HepG2 (cell line): Measurements from ENCODE around the gene MEGF10. TPM values are rescaled to one million over a fixed set of nuclear protein-coding genes. Genes with fewer than 3 reads are reported as not detected.

ENCODE experiments used
- ATAC-seq: fragments of 200-7000 bp; cut with Tn5 transposase; 3 replicates; pipeline ENCODE4 v1.9.1; 2020; ENCODE audit warnings: mild to moderate bottlenecking, moderate library complexity
- BruUV-seq: library from RNA; stranded (reverse); fragments of 400-500 nt; replicated peaks from 2 replicates; lab custom pipeline; 2021; lab: Mats Ljungman, UMichigan
- CTCF ChIA-PET: fragments of 300-600 bp; formaldehyde crosslinking; extraction: SDS; loops from one replicate; lab custom pipeline; 2021; ENCODE audit warnings: low total read pairs, inconsistent platforms, low intra/inter-chr PET ratio; lab: Yijun Ruan, JAX
- POLR2A ChIA-PET: fragments of 350-600 bp; sonication (Branson Sonifier 250); formaldehyde crosslinking; loops from one replicate; lab custom pipeline; 2020; ENCODE audit warnings: antibody characterized with exemption, inconsistent platforms; lab: Yijun Ruan, JAX
- DNase-seq: peaks from one replicate; pipeline ENCODE4 v3.0.0-alpha.2; 2015; ENCODE audit warnings: low spot score
- FAIRE-seq: peaks from 3 replicates; lab custom pipeline; 2011; peaks lifted over from hg19 to GRCh38; lab: Jason Lieb, UNC
- H2AFZ ChIP-seq: one replicate; pipeline ENCODE4 v1.6.1; 2011; ENCODE audit warnings: low read length, inconsistent platforms
- H3K27ac ChIP-seq: fragments of 300-600 bp; 3 replicates; pipeline ENCODE4 v1.8.0; 2011; ENCODE audit warnings: mixed run types, mild to moderate bottlenecking, mixed read lengths, low read length, inconsistent platforms; ENCODE audit not compliant: insufficient read depth; ENCODE audit errors: extremely low read length
- H3K27me3 ChIP-seq, 2 experiments: fragments of 200-600 bp in 1 of 2; 2 replicates in 1 of 2; 3 replicates in 1 of 2; pipeline versions ENCODE4 v1.6.0 to v1.8.0; 2011; ENCODE audit warnings: low read length in 2 of 2, mild to moderate bottlenecking in 2 of 2, moderate library complexity in 2 of 2, inconsistent platforms in 1 of 2; ENCODE audit not compliant: insufficient read depth in 2 of 2, control insufficient read depth in 1 of 2
- H3K36me3 ChIP-seq, 2 experiments: fragments of 200-600 bp in 1 of 2; replicated peaks in 1 of 2; 2 replicates in 1 of 2; 3 replicates in 1 of 2; pipeline versions ENCODE4 v1.5.1 to v1.8.0; 2011; ENCODE audit warnings: low read length in 2 of 2, inconsistent platforms in 1 of 2; ENCODE audit not compliant: insufficient read depth in 2 of 2, control insufficient read depth in 1 of 2
- H3K4me1 ChIP-seq: 2 replicates; pipeline ENCODE4 v1.5.1; 2012; ENCODE audit warnings: low read length, inconsistent platforms; ENCODE audit not compliant: insufficient read depth
- H3K4me2 ChIP-seq: 2 replicates; pipeline ENCODE4 v1.6.0; 2011; ENCODE audit warnings: low read depth, low read length, inconsistent platforms
- H3K4me3 ChIP-seq, 3 experiments: fragments of 200-600 bp in 1 of 3; sonication (generic), shearing (Covaris generic) in 1 of 3; replicated peaks in 1 of 3; 2 replicates each; pipeline ENCODE4 v1.5.1; 2011 to 2016; ENCODE audit warnings: low read length in 3 of 3, inconsistent platforms in 2 of 3, low read depth in 2 of 3, mild to moderate bottlenecking in 2 of 3, control low read depth in 1 of 3, mixed read lengths in 1 of 3; ENCODE audit not compliant: insufficient read depth in 1 of 3
- H3K79me2 ChIP-seq: one replicate; pipeline ENCODE4 v1.6.1; 2011; ENCODE audit warnings: low read length, inconsistent platforms; ENCODE audit not compliant: insufficient read depth
- H3K9ac ChIP-seq: 2 replicates; pipeline ENCODE4 v1.6.0; 2011; ENCODE audit warnings: mild to moderate bottlenecking, low read depth, low read length, inconsistent platforms; ENCODE audit not compliant: insufficient read depth
- H3K9me3 ChIP-seq: 2 replicates; pipeline ENCODE4 v1.5.1; 2012; ENCODE audit warnings: mild to moderate bottlenecking, low read length
- H4K20me1 ChIP-seq: 2 replicates; pipeline ENCODE4 v1.6.0; 2011; ENCODE audit warnings: inconsistent platforms, mild to moderate bottlenecking, low read length, moderate library complexity; ENCODE audit not compliant: insufficient read depth
- ARID5B ChIP-seq: IDR thresholded peaks from 2 replicates; pipeline ENCODE4 v1.4.0; 2020; ENCODE audit warnings: mild to moderate bottlenecking, missing genetic modification reagents
- ARNTL ChIP-seq: sonication (generic); formaldehyde crosslinking; IDR thresholded peaks from 2 replicates; pipeline ENCODE4 v1.4.0; 2020; ENCODE audit warnings: mild to moderate bottlenecking, missing genetic modification reagents
- EHMT2 ChIP-seq: fragments of 200-600 bp; sonication (generic); IDR thresholded peaks from 2 replicates; pipeline ENCODE4 v1.7.0; 2017; ENCODE audit warnings: antibody characterized with exemption, low read depth, low read length, borderline replicate concordance
- FOSL1 ChIP-seq: sonication (generic); formaldehyde crosslinking; IDR thresholded peaks from 2 replicates; pipeline ENCODE4 v1.9.0; 2021; ENCODE audit warnings: missing genetic modification reagents, borderline replicate concordance
- HDAC2 ChIP-seq: sonication (generic); formaldehyde crosslinking; IDR thresholded peaks from 2 replicates; pipeline ENCODE4 v1.4.0; 2020; ENCODE audit warnings: missing genetic modification reagents
- POLR2AphosphoS5 ChIP-seq: IDR thresholded peaks from 2 replicates; pipeline ENCODE4 v1.6.1; 2012; ENCODE audit warnings: low read depth, low read length
- TAF1 ChIP-seq: sonication (generic); formaldehyde crosslinking; IDR thresholded peaks from 2 replicates; pipeline ENCODE4 v1.4.0; 2020; ENCODE audit warnings: missing genetic modification reagents
- TGIF2 ChIP-seq: IDR thresholded peaks from 2 replicates; pipeline ENCODE4 v1.6.1; 2016; ENCODE audit warnings: control low read depth, missing compliant biosample characterization
- ZBTB7A ChIP-seq: sonication (generic); formaldehyde crosslinking; IDR thresholded peaks from 2 replicates; pipeline ENCODE4 v1.8.0; 2022; ENCODE audit warnings: mild to moderate bottlenecking, missing genetic modification reagents
- ZFY ChIP-seq: sonication (generic); formaldehyde crosslinking; IDR thresholded peaks from 2 replicates; pipeline ENCODE4 v1.4.0; 2020; ENCODE audit warnings: missing genetic modification reagents
- ZNF333 ChIP-seq: sonication (generic); formaldehyde crosslinking; IDR thresholded peaks from 2 replicates; pipeline ENCODE4 v1.4.0; 2020; ENCODE audit warnings: mild to moderate bottlenecking, missing genetic modification reagents, borderline replicate concordance
- ZNF552 ChIP-seq: sonication (generic); formaldehyde crosslinking; IDR thresholded peaks from 2 replicates; pipeline ENCODE4 v1.9.0; 2022; ENCODE audit warnings: missing genetic modification reagents, mild to moderate bottlenecking, borderline replicate concordance
- ZNF619 ChIP-seq: sonication (generic); formaldehyde crosslinking; IDR thresholded peaks from 2 replicates; pipeline ENCODE4 v1.4.0; 2020; ENCODE audit warnings: mild to moderate bottlenecking, missing genetic modification reagents
- ZNF674 ChIP-seq: sonication (generic); formaldehyde crosslinking; IDR thresholded peaks from 2 replicates; pipeline ENCODE4 v1.5.0; 2020; ENCODE audit warnings: low read depth, mild to moderate bottlenecking, missing genetic modification reagents
- ZNF687 ChIP-seq: sonication (generic); formaldehyde crosslinking; IDR thresholded peaks from 2 replicates; pipeline ENCODE4 v1.5.1; 2020; ENCODE audit warnings: mild to moderate bottlenecking, missing genetic modification reagents, moderate library complexity
- ZNF775 ChIP-seq: sonication (generic); formaldehyde crosslinking; IDR thresholded peaks from 2 replicates; pipeline ENCODE4 v1.4.0; 2020; ENCODE audit warnings: missing genetic modification reagents, mild to moderate bottlenecking, moderate library complexity, borderline replicate concordance
- ZNF816 ChIP-seq: sonication (generic); formaldehyde crosslinking; IDR thresholded peaks from 2 replicates; pipeline ENCODE4 v1.8.0; 2022; ENCODE audit warnings: missing genetic modification reagents, mild to moderate bottlenecking, borderline replicate concordance
- ZSCAN21 ChIP-seq: sonication (generic); formaldehyde crosslinking; IDR thresholded peaks from 2 replicates; pipeline ENCODE4 v1.8.0; 2022; ENCODE audit warnings: mild to moderate bottlenecking, missing genetic modification reagents, moderate library complexity, borderline replicate concordance
- ZZZ3 ChIP-seq: sonication (generic); formaldehyde crosslinking; IDR thresholded peaks from 2 replicates; pipeline ENCODE4 v1.4.0; 2020; ENCODE audit warnings: missing genetic modification reagents, mild to moderate bottlenecking, borderline replicate concordance
- WGBS: methylation state at CpG from one replicate; pipeline ENCODE4 v1.1.6; 2017; ENCODE audit warnings: low lambda C conversion rate; 5-methylcytosine and 5-hydroxymethylcytosine counted together
- in situ Hi-C: cut with HindIII; loops from 2 replicates; pipeline ENCODE4 v1.10.0; 2017; ENCODE audit warnings: low pct_unique_long_range_greater_than_20kb; ENCODE audit not compliant: extremely low pct_ligation_motif_present
- intact Hi-C: fragments of 100-400 bp; cut with micrococcal nuclease; formaldehyde crosslinking; loops from one replicate; pipeline ENCODE4 v1.10.0; 2022; ENCODE audit not compliant: unreplicated experiment
- polyA plus RNA-seq, 8 experiments: library from polyadenylated mRNA; depleted of rRNA in 3 of 8; stranded (reverse) in 7 of 8; unstranded in 1 of 8; fragments of >200 nt; fragmentation: Illumina TruSeq in 4 of 8; extraction: Trizol in 4 of 8; gene quantifications; 2 replicates each; pipeline versions ENCODE4 v1.2.1 to v1.2.3, GENCODE V29; 2011 to 2016; ENCODE audit warnings: low read depth in 4 of 8, missing spikeins in 1 of 8, mixed read lengths in 1 of 8; ENCODE audit not compliant: insufficient read depth in 1 of 8
- total RNA-seq, 5 experiments: library from RNA; depleted of rRNA; stranded (reverse); fragments of >200 nt; fragmentation: Illumina TruSeq; extraction: Trizol; gene quantifications; 2 replicates each; pipeline ENCODE4 v1.2.3, GENCODE V29; 2016; ENCODE audit warnings: low read depth in 1 of 5

Gene MEGF10
- total and polyA plus RNA-seq, 2 of the 13 experiments (the other 11 are each of a cell fraction or from before 2014, with no cell fraction given): not detected

DNA sequence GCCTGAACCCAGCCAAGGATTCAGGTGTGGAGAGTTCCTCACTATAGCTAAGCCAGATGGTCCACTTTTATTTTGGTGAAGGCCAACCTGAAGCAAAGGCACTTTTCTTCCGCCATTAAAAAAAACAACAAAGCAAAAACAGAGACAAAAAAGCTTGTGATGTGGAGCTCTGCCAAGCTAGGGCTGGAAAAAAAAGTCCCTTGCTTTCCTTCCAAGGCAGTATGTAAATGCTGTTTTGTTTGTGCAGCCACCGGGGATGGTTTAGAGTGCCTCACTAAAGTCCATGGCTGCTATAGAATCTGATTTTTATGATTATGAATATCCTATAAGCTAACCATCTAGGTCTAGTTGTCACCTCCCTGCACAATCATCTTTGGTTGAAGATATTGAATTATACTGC lies 14.9 kb downstream of the MEGF10 start:
- H3K4me2 ChIP-seq: no peak overlapping the region
- no peaks in the 10 kb centered on the region for H3K9me3 ChIP-seq
- CTCF ChIA-PET: no interaction called here
- POLR2A ChIA-PET: no interaction called here
- no peak for DNase-seq
- no peak overlapping the region for H3K9ac ChIP-seq
- H3K79me2 ChIP-seq: no peaks in the 10 kb centered on the region
- no TSS peak for BruUV-seq
- H4K20me1 ChIP-seq: no peaks in the 10 kb centered on the region
- no peaks in the 10 kb centered on the region for H3K36me3 ChIP-seq
- 0% methylated on average over 2 of the region's 2 CpGs for WGBS
- no peaks in the 10 kb centered on the region; a peak in 1 of 5 replicates for H3K27me3 ChIP-seq
- FAIRE-seq: no peak
- no peak overlapping the region for H3K4me3 ChIP-seq
- no peak overlapping the region for H2AFZ ChIP-seq
- no peak for ATAC-seq
- intact Hi-C loops: no loop called here
- H3K27ac ChIP-seq: no peak overlapping the region
- in situ Hi-C loops: no loop called here
- H3K4me1 ChIP-seq: no peaks in the 10 kb centered on the region
- TF ChIP-seq ZNF674 (CRISPR knock-in tag) (no peak), ZNF687 (CRISPR knock-in tag) (no peak), ZNF775 (no peak), ZFY (CRISPR knock-in tag) (no peak), TAF1 (CRISPR knock-in tag) (no peak), ZSCAN21 (CRISPR knock-in tag) (no peak), ARNTL (CRISPR knock-in tag) (no peak), ZBTB7A (no peak), ARID5B (CRISPR knock-in tag) (no peak), ZNF816 (CRISPR knock-in tag) (no peak), ZZZ3 (CRISPR knock-in tag) (no peak), POLR2AphosphoS5 (no peak), TGIF2 (no peak), EHMT2 (no peak), HDAC2 (CRISPR knock-in tag) (no peak), FOSL1 (no peak), ZNF619 (CRISPR knock-in tag) (no peak), ZNF333 (no peak), ZNF552 (no peak)
